Cortex of kidney (tissue), 1 donor: Measurements from ENCODE around the gene SH3RF3.

Source experiments
- DNase-seq: peaks from one replicate; lab custom pipeline; 2025; lab: John Stamatoyannopoulos, UW

Gene SH3RF3

GRCh38 chr2:109306190-109306589 lies 177.2 kb downstream of the SH3RF3 start:
- DNase-seq, result no peak

GRCh38 chr2:109311771-109312170 lies 182.8 kb downstream of the SH3RF3 start:
- no peak for DNase-seq

GRCh38 chr2:109312902-109313301 lies 183.9 kb downstream of the SH3RF3 start:
- DNase-seq, result no peak

GRCh38 chr2:109313343-109313742 lies 184.3 kb downstream of the SH3RF3 start:
- no peak for DNase-seq

- DNase-seq, result no peak
Observed at GRCh38 chr2:109316091-109316490, 187.1 kb downstream of the SH3RF3 start.

GRCh38 chr2:109317471-109318095 lies 188.6 kb downstream of the SH3RF3 start:
- DNase-seq, result no peak

GRCh38 chr2:109318150-109318948 lies 189.3 kb downstream of the SH3RF3 start:
- DNase-seq, result no peak

GRCh38 chr2:109318949-109319342 lies 189.9 kb downstream of the SH3RF3 start:
- no peak for DNase-seq

GRCh38 chr2:109320195-109320922 lies 191.4 kb downstream of the SH3RF3 start:
- no peak for DNase-seq

- DNase-seq, result no peak
Observed at GRCh38 chr2:109321570-109321969, 192.6 kb downstream of the SH3RF3 start.

GRCh38 chr2:109322111-109322510 lies 193.1 kb downstream of the SH3RF3 start:
- DNase-seq, result no peak

- no peak for DNase-seq
Observed at GRCh38 chr2:109322641-109323040, 193.6 kb downstream of the SH3RF3 start.

GRCh38 chr2:109324861-109325260 lies 195.9 kb downstream of the SH3RF3 start:
- DNase-seq, result no peak

GRCh38 chr2:109325570-109325969 lies 196.6 kb downstream of the SH3RF3 start:
- DNase-seq, result no peak

- DNase-seq, result no peak
Observed at GRCh38 chr2:109326306-109326705, 197.3 kb downstream of the SH3RF3 start.

GRCh38 chr2:109330056-109330455 lies 201.1 kb downstream of the SH3RF3 start:
- no peak for DNase-seq

GRCh38 chr2:109331081-109331480 lies 202.1 kb downstream of the SH3RF3 start:
- DNase-seq, result no peak

- DNase-seq, result no peak
Observed at GRCh38 chr2:109331896-109332848, 203.2 kb downstream of the SH3RF3 start.

GRCh38 chr2:109332880-109333279 lies 203.9 kb downstream of the SH3RF3 start:
- no peak for DNase-seq

GRCh38 chr2:109333414-109334210 lies 204.6 kb downstream of the SH3RF3 start:
- DNase-seq, result no peak

- no peak for DNase-seq
Observed at GRCh38 chr2:109335631-109336176, 206.7 kb downstream of the SH3RF3 start.
